Astrocyte (in vitro differentiated cells and primary cell): ENCODE data around the gene FRS2. TPM values are rescaled to one million over a fixed set of nuclear protein-coding genes. Genes with fewer than 3 reads are reported as not detected.

Experiments used
- DNase-seq: peaks from one replicate; pipeline ENCODE4 v3.0.0-alpha.2; 2010; ENCODE audit warnings: low read depth
- FAIRE-seq: peaks from 2 replicates; lab custom pipeline; 2011; peaks lifted over from hg19 to GRCh38; lab: Jason Lieb, UNC
- H2AFZ ChIP-seq: 2 replicates; pipeline ENCODE4 v1.6.0; 2012; ENCODE audit warnings: low read depth, low read length, inconsistent platforms
- H3K27ac ChIP-seq: 2 replicates; pipeline ENCODE4 v1.5.1; 2011; ENCODE audit warnings: low read depth, low read length, inconsistent platforms
- H3K27me3 ChIP-seq: 2 replicates; pipeline ENCODE4 v1.6.0; 2011; ENCODE audit warnings: low read length, inconsistent platforms; ENCODE audit not compliant: insufficient read depth
- H3K36me3 ChIP-seq: 2 replicates; pipeline ENCODE4 v1.5.1; 2011; ENCODE audit warnings: low read length, inconsistent platforms; ENCODE audit not compliant: insufficient read depth
- H3K4me1 ChIP-seq: 2 replicates; pipeline ENCODE4 v1.5.1; 2011; ENCODE audit warnings: low read length, inconsistent platforms; ENCODE audit not compliant: insufficient read depth
- H3K4me2 ChIP-seq: 2 replicates; pipeline ENCODE4 v1.6.0; 2012; ENCODE audit warnings: low read length, inconsistent platforms
- H3K4me3 ChIP-seq: 2 replicates; pipeline ENCODE4 v1.5.1; 2011; ENCODE audit warnings: low read depth, mild to moderate bottlenecking, low read length, inconsistent platforms; ENCODE audit not compliant: insufficient read depth
- H3K79me2 ChIP-seq: 2 replicates; pipeline ENCODE4 v1.6.0; 2012; ENCODE audit warnings: mild to moderate bottlenecking, low read length, inconsistent platforms; ENCODE audit not compliant: insufficient read depth
- H3K9ac ChIP-seq: 2 replicates; pipeline ENCODE4 v1.6.0; 2012; ENCODE audit warnings: mild to moderate bottlenecking, low read length, inconsistent platforms
- H3K9me3 ChIP-seq: 2 replicates; pipeline ENCODE4 v1.5.1; 2012; ENCODE audit warnings: low read depth, mild to moderate bottlenecking, low read length, inconsistent platforms; ENCODE audit not compliant: insufficient read depth
- H4K20me1 ChIP-seq: 2 replicates; pipeline ENCODE4 v1.6.0; 2012; ENCODE audit warnings: low read length, inconsistent platforms; ENCODE audit not compliant: insufficient read depth
- H3K27ac Mint-ChIP-seq: one replicate; pipeline ENCODE4 v1.8.0; 2021; ENCODE audit warnings: mild to moderate bottlenecking, mixed read lengths; ENCODE audit not compliant: unreplicated experiment
- H3K27me3 Mint-ChIP-seq: one replicate; pipeline ENCODE4 v1.8.0; 2021; ENCODE audit warnings: low read depth, mixed read lengths; ENCODE audit not compliant: unreplicated experiment
- H3K36me3 Mint-ChIP-seq: one replicate; pipeline ENCODE4 v1.8.0; 2021; ENCODE audit warnings: low read depth, mixed read lengths; ENCODE audit not compliant: unreplicated experiment
- H3K4me1 Mint-ChIP-seq: one replicate; pipeline ENCODE4 v1.8.0; 2021; ENCODE audit warnings: low read depth, mixed read lengths; ENCODE audit not compliant: unreplicated experiment
- H3K4me3 Mint-ChIP-seq: one replicate; pipeline ENCODE4 v1.8.0; 2021; ENCODE audit warnings: mild to moderate bottlenecking, moderate library complexity, mixed read lengths; ENCODE audit not compliant: unreplicated experiment
- H3K9me3 Mint-ChIP-seq: one replicate; pipeline ENCODE4 v1.8.0; 2021; ENCODE audit warnings: mild to moderate bottlenecking, mixed read lengths; ENCODE audit not compliant: unreplicated experiment
- CTCF ChIP-seq: IDR thresholded peaks from 2 replicates; pipeline ENCODE4 v1.5.1; 2011; ENCODE audit warnings: low read depth, mild to moderate bottlenecking, inconsistent platforms, low read length, moderate library complexity; ENCODE audit not compliant: insufficient read depth
- EZH2 ChIP-seq: IDR thresholded peaks from 2 replicates; pipeline ENCODE4 v1.6.1; 2012; ENCODE audit warnings: mild to moderate bottlenecking, low read length, inconsistent platforms; ENCODE audit not compliant: insufficient read depth
- total RNA-seq: library from RNA; stranded (reverse); gene quantifications from 2 replicates; pipeline ENCODE4 v1.2.1, GENCODE V29; 2021

The FRS2 gene
- total RNA-seq, 1 donor from 2014 or later, result 60.9 TPM

GRCh38 chr12:69598174-69598753 lies 128.1 kb downstream of the FRS2 start:
- Histone ChIP-seq H3K4me3 (no peak overlapping the region), H3K79me2 (peaks cover 16% of the 10 kb centered on the region), H3K4me1 (no peaks in the 10 kb centered on the region), H3K9ac (no peak overlapping the region), H3K36me3 (peaks cover 80% of the 10 kb centered on the region), H2AFZ (no peak overlapping the region), H3K4me2 (no peak overlapping the region), H3K27ac (no peak overlapping the region), H3K9me3 (no peaks in the 10 kb centered on the region), H3K27me3 (no peaks in the 10 kb centered on the region), H4K20me1 (peaks cover 42% of the 10 kb centered on the region)
- DNase-seq, result no peak
- Mint-ChIP-seq H3K27ac (no peak overlapping the region), H3K36me3 (peaks cover 26% of the 10 kb centered on the region), H3K4me1 (no peaks in the 10 kb centered on the region), H3K9me3 (no peaks in the 10 kb centered on the region), H3K27me3 (no peaks in the 10 kb centered on the region), H3K4me3 (no peak overlapping the region)
- no peak for FAIRE-seq
- no peak for TF ChIP-seq CTCF
- TF ChIP-seq EZH2, result no peak

- H3K4me2 ChIP-seq, result no peak overlapping the region
- no peaks in the 10 kb centered on the region for H3K79me2 ChIP-seq
- FAIRE-seq (no peak), DNase-seq (no peak)
- no peaks in the 10 kb centered on the region for H3K9me3 ChIP-seq
- no peak overlapping the region for H3K9ac ChIP-seq
- no peaks in the 10 kb centered on the region for H3K27me3 ChIP-seq
- H3K27ac Mint-ChIP-seq, result no peak overlapping the region
- H3K4me3 Mint-ChIP-seq, result no peak overlapping the region
- H3K4me3 ChIP-seq, result no peak overlapping the region
- TF ChIP-seq EZH2 (no peak), CTCF (no peak)
- peaks cover 60% of the 10 kb centered on the region for H3K36me3 ChIP-seq
- H3K4me1 ChIP-seq, result no peaks in the 10 kb centered on the region
- peaks cover 25% of the 10 kb centered on the region for H3K36me3 Mint-ChIP-seq
- no peaks in the 10 kb centered on the region for H3K9me3 Mint-ChIP-seq
- no peak overlapping the region for H3K27ac ChIP-seq
- H4K20me1 ChIP-seq, result peaks cover 27% of the 10 kb centered on the region
- H2AFZ ChIP-seq, result no peak overlapping the region
- H3K4me1 Mint-ChIP-seq, result no peaks in the 10 kb centered on the region
- H3K27me3 Mint-ChIP-seq, result no peaks in the 10 kb centered on the region
Observed at GRCh38 chr12:69600804-69601203, 130.6 kb downstream of the FRS2 start.

- Histone ChIP-seq H2AFZ (no peak overlapping the region), H3K27ac (no peak overlapping the region), H3K4me1 (no peaks in the 10 kb centered on the region), H3K4me2 (no peak overlapping the region), H3K9ac (no peak overlapping the region), H3K79me2 (no peaks in the 10 kb centered on the region), H3K9me3 (no peaks in the 10 kb centered on the region), H3K36me3 (peaks cover 48% of the 10 kb centered on the region), H3K4me3 (no peak overlapping the region), H3K27me3 (no peaks in the 10 kb centered on the region), H4K20me1 (peaks cover 16% of the 10 kb centered on the region)
- Mint-ChIP-seq H3K36me3 (peaks cover 23% of the 10 kb centered on the region), H3K27me3 (no peaks in the 10 kb centered on the region), H3K9me3 (no peaks in the 10 kb centered on the region), H3K4me1 (no peaks in the 10 kb centered on the region), H3K27ac (no peak overlapping the region), H3K4me3 (no peak overlapping the region)
- FAIRE-seq, result no peak
- TF ChIP-seq CTCF (no peak), EZH2 (no peak)
- DNase-seq, result no peak
Observed at GRCh38 chr12:69601962-69602685, 131.9 kb downstream of the FRS2 start.
